ENCODE measurements around the gene C1orf216. TPM values are rescaled to one million over a fixed set of nuclear protein-coding genes. Genes with fewer than 3 reads are reported as not detected.
"Not testable (repeated sequence)": the region's sequence is repeated elsewhere in the genome, so short reads cannot be mapped to it uniquely, and the experiment has no call there.

The C1orf216 gene
- total RNA-seq, 4 donors from 2014 or later, result 10.1 to 16.7 (median 11.3) TPM

DNA sequence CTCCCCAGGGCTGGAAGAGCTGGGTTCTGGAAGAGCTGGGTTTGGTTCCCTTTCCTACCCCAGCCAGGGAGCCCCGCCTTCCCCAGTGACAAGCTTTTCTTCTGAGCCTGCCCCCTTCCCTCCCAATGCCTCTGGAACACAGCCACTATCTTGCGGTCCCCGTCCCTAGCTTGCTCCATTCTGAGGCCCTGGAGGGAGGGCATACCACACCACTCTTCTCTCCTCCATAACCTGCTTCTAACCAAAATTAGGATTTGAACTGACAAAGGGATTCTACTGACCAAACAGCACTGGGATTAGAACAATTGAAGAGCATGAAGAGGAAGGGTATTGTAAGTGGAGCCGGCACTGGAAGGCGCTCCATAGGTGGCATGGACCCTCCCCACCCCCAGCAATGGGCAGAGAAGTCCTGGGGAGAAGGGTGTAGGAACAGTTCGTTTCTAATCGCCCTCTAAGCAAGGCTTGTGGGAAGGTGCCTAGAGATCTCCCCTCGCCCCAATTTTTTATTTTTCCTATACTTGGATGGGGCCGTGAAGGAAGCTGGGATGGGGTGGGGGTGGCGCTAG lies 690 bp downstream of the C1orf216 start:
- DNase-seq (peak; percentile 23 to 39), ATAC-seq (peak; percentile 29 to 31)
- TF ChIP-seq POLR2A (IDR thresholded peaks at IDR 0.05), result peak in 1 of 2 donors; percentile 4
- TF ChIP-seq, protein P1, sequence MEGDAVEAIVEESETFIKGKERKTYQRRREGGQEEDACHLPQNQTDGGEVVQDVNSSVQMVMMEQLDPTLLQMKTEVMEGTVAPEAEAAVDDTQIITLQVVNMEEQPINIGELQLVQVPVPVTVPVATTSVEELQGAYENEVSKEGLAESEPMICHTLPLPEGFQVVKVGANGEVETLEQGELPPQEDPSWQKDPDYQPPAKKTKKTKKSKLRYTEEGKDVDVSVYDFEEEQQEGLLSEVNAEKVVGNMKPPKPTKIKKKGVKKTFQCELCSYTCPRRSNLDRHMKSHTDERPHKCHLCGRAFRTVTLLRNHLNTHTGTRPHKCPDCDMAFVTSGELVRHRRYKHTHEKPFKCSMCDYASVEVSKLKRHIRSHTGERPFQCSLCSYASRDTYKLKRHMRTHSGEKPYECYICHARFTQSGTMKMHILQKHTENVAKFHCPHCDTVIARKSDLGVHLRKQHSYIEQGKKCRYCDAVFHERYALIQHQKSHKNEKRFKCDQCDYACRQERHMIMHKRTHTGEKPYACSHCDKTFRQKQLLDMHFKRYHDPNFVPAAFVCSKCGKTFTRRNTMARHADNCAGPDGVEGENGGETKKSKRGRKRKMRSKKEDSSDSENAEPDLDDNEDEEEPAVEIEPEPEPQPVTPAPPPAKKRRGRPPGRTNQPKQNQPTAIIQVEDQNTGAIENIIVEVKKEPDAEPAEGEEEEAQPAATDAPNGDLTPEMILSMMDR (IDR thresholded peaks at IDR 0.05 in 4 of 5, conservative IDR thresholded peaks at IDR 0.05 in 1 of 5), result no peak
- in situ Hi-C loops (cut with MboI; ENCODE audit: low sequenced_read_pairs in 4 of 4) (loop anchor here in 1 of 4 donors (5.0 kb wide), 1 partner anchor 76 kb away; the partner anchor contains the start of gene PSMB2), intact Hi-C loops (cut with DNase I; ENCODE audit: low total_unique reads) (loop anchor here (2.0 to 5.0 kb wide), 2 partner anchors 77 to 161 kb away; partner anchors contain the start of genes KIAA0319L, NCDN and PSMB2)
- no peaks in the 10 kb centered on the region for H3K27me3 ChIP-seq
- H3K36me3 ChIP-seq, result no peaks in the 10 kb centered on the region
- peak overlapping the region; percentile 89 to 95 (median 92) for H3K27ac ChIP-seq
- peaks cover 21 to 22% of the 10 kb centered on the region in 2 donors for H3K4me1 ChIP-seq
- peak overlapping the region; percentile 84 to 96 (median 92) for H3K4me3 ChIP-seq
- no peaks in the 10 kb centered on the region for H3K9me3 ChIP-seq

DNA sequence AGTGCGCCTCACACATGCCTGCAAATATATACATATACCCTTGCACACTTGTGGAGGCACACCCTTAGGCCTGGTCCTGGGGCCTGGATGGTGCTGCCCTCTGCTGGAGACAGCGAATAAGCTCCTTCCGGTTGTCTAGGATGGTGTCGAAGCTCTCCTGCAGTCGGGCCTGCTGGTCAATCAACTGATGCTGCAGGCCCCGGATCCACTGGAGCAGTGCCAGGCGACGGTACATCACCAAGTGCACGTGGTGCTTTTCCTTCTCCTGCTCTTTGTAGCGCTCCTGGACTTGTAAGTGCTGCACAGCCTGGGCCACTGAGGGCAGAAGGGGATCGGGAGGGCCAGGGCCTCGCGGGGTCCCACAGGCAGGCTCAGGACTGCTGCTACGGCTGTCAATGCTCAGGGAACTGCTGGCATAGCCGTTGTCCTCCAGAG lies 3.1 kb downstream of the C1orf216 start:
- Histone ChIP-seq H3K27me3 (no peaks in the 10 kb centered on the region), H3K27ac (no peak overlapping the region), H3K9me3 (no peaks in the 10 kb centered on the region), H3K36me3 (no peaks in the 10 kb centered on the region), H3K4me3 (no peak overlapping the region), H3K4me1 (peaks cover 21 to 22% of the 10 kb centered on the region in 2 donors)
- TF ChIP-seq, protein P1 (IDR thresholded peaks at IDR 0.05 in 4 of 5, conservative IDR thresholded peaks at IDR 0.05 in 1 of 5), result peak; percentile 33 to 74 (median 65)
- no peak for TF ChIP-seq POLR2A (IDR thresholded peaks at IDR 0.05)
- ATAC-seq, result peak in 1 of 2 donors; percentile 39
- in situ Hi-C loops (cut with MboI; ENCODE audit: low sequenced_read_pairs in 4 of 4), result loop anchor here in 1 of 4 donors (5.0 kb wide), 1 partner anchor 73 kb away; the partner anchor contains the start of gene PSMB2
- peak in 1 of 2 donors; percentile 48 for DNase-seq
- intact Hi-C loops (cut with DNase I; ENCODE audit: low total_unique reads), result loop anchor here (5.0 kb wide), 1 partner anchor 158 kb away; the partner anchor contains the start of genes KIAA0319L and NCDN

DNA sequence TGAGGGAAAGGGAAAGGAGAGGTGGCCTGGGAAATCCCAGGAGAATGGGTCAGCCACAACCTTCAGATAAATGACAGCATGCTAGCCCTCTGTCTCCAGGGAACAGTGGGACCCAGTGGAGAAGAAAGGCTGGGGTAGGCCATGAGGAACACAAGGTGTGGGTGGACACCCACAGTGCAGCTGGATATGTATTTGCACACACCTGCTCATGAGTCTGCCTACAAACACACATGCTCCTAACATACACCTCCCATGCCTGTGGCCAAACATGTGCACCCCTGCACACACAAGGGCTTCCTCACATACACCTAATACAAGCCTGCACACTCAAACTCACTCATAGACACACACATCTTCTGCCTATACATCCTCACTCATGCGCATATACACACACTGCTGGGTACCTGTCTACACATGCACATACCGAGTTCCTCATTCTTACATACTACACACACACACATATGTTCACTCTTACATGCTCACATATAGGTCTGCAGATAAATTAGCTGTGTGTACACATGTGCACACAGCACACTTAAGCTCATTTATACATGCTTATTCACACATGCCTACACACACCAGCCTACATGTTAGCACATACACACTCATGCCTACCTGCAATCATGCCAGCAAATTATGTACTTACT lies 3.6 kb downstream of the C1orf216 start:
- Histone ChIP-seq H3K27me3 (no peaks in the 10 kb centered on the region), H3K36me3 (no peaks in the 10 kb centered on the region), H3K4me1 (peaks cover 21 to 22% of the 10 kb centered on the region in 2 donors), H3K27ac (no peak overlapping the region), H3K4me3 (no peak overlapping the region), H3K9me3 (no peaks in the 10 kb centered on the region)
- intact Hi-C loops (cut with DNase I; ENCODE audit: low total_unique reads), result loop anchor here (5.0 kb wide), 1 partner anchor 158 kb away; the partner anchor contains the start of genes KIAA0319L and NCDN
- TF ChIP-seq, protein P1 (IDR thresholded peaks at IDR 0.05 in 4 of 5, conservative IDR thresholded peaks at IDR 0.05 in 1 of 5), result no peak
- no peak for TF ChIP-seq POLR2A (IDR thresholded peaks at IDR 0.05)
- ATAC-seq, result no peak
- in situ Hi-C loops (cut with MboI; ENCODE audit: low sequenced_read_pairs in 4 of 4), result loop anchor here in 1 of 4 donors (5.0 kb wide), 1 partner anchor 73 kb away; the partner anchor contains the start of gene PSMB2
- DNase-seq, result no peak

DNA sequence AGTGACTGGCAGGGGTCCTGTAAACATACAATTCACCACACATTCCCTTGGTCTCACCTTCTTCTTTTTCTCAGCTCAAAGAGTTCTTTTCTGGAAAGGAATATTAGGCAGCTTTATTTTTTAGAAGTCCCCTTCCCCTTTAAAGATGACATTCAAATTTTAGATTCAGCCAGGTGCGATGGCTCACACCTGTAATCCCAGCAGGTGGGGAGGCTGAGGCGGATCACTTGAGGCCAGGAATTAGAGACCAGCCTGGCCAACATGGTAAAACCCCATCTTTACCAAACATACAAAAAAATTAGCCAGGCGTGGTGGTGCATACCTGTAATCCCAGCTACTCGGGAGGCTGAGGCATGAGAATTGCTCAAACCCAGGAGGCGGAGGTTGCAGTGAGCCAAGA lies 7.6 kb downstream of the C1orf216 start:
- DNase-seq; H3K9me3 ChIP-seq; H3K27ac ChIP-seq; H3K36me3 ChIP-seq; intact Hi-C loops (cut with DNase I; ENCODE audit: low total_unique reads); in situ Hi-C loops (cut with MboI; ENCODE audit: low sequenced_read_pairs in 4 of 4); ATAC-seq; H3K4me3 ChIP-seq: not testable (repeated sequence)
- peaks cover 25 to 28% (median 26%) of the 10 kb centered on the region in 3 donors for H3K27me3 ChIP-seq
- H3K4me1 ChIP-seq, result peaks cover 9 to 14% of the 10 kb centered on the region in 2 donors

DNA sequence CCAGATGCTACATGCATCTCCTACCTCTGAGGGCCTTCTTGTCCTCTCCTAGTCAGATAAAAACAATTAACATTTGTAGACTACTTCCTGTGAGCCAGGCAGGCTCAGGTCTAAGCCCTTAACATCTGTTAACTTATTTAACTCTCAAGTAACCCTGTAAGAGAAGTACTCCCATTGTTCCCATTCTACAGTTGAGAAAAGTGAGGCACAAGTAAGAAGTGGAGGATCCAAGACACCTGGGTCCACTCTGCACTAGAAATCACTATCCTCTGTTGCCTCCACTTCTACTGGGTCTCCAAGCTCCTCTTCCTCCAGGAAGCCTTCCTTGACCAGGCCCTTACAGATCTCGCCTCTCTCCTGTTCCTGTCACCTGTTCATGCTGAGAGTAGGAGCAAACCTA lies 9.7 kb downstream of the C1orf216 start:
- DNase-seq (no peak), ATAC-seq (no peak)
- in situ Hi-C loops (cut with MboI; ENCODE audit: low sequenced_read_pairs in 4 of 4) (no loop called here), intact Hi-C loops (cut with DNase I; ENCODE audit: low total_unique reads) (no loop called here)
- TF ChIP-seq, protein P1 (IDR thresholded peaks at IDR 0.05 in 4 of 5, conservative IDR thresholded peaks at IDR 0.05 in 1 of 5), result no peak
- no peak for TF ChIP-seq POLR2A (IDR thresholded peaks at IDR 0.05)
- H3K27ac ChIP-seq, result no peak overlapping the region
- no peak overlapping the region for H3K4me3 ChIP-seq
- H3K9me3 ChIP-seq, result no peaks in the 10 kb centered on the region
- peaks cover 30 to 37% (median 32%) of the 10 kb centered on the region in 3 donors for H3K27me3 ChIP-seq
- H3K4me1 ChIP-seq, result no peaks in the 10 kb centered on the region
- no peaks in the 10 kb centered on the region for H3K36me3 ChIP-seq

All from gastrocnemius medialis (tissue), 4 donors.